ENCODE results near the gene SLC1A2. TPM values are rescaled to one million over a fixed set of nuclear protein-coding genes. Genes with fewer than 3 reads are reported as not detected.

The SLC1A2 gene
- total RNA-seq, 1 experiment from 2014 or later = not detected

GRCh38 chr11:35426351-35426750 is 7.0 kb upstream of the SLC1A2 start:
- H3K4me3 Mint-ChIP-seq (ENCODE audit: unreplicated experiment) = no peak overlapping the region
- POLR2A ChIA-PET = interaction anchor here (0.7 kb wide), 1 partner anchor 1366 kb away, joined by 3 read pairs; no protein-coding TSS in a partner anchor
- intact Hi-C loops (cut with micrococcal nuclease) = loop anchor here (5.0 kb wide), 1 partner anchor 61 kb away; no protein-coding TSS in a partner anchor
- H3K27ac Mint-ChIP-seq (ENCODE audit: low read depth, unreplicated experiment) = no peak overlapping the region
- no peaks in the 10 kb centered on the region for H3K36me3 Mint-ChIP-seq (ENCODE audit: insufficient read depth, unreplicated experiment)
- TF ChIP-seq CTCF (IDR thresholded peaks at IDR 0.05; ENCODE audit: unreplicated experiment) = no peak
- DNase-seq (ENCODE audit: unreplicated experiment) = no peak
- CTCF ChIA-PET = interaction anchor here (0.6 to 1.4 kb wide), 3 partner anchors 35 to 61 kb away, joined by 3 to 7 read pairs (median 3); no protein-coding TSS in a partner anchor
- no TSS peak for BruUV-seq (replicated peaks)
- H3K9me3 Mint-ChIP-seq (ENCODE audit: unreplicated experiment) = peaks cover 5% of the 10 kb centered on the region
- peaks cover 72% of the 10 kb centered on the region for H3K27me3 Mint-ChIP-seq (ENCODE audit: insufficient read depth, unreplicated experiment)
- H3K4me1 Mint-ChIP-seq (ENCODE audit: insufficient read depth, unreplicated experiment) = peaks cover 9% of the 10 kb centered on the region

GRCh38 chr11:35425603-35426212 is 6.3 kb upstream of the SLC1A2 start:
- peaks cover 72% of the 10 kb centered on the region for H3K27me3 Mint-ChIP-seq (ENCODE audit: insufficient read depth, unreplicated experiment)
- no peak for TF ChIP-seq CTCF (IDR thresholded peaks at IDR 0.05; ENCODE audit: unreplicated experiment)
- CTCF ChIA-PET = no interaction called here
- H3K36me3 Mint-ChIP-seq (ENCODE audit: insufficient read depth, unreplicated experiment) = no peaks in the 10 kb centered on the region
- intact Hi-C loops (cut with micrococcal nuclease) = loop anchor here (5.0 kb wide), 1 partner anchor 62 kb away; no protein-coding TSS in a partner anchor
- BruUV-seq (replicated peaks) = no TSS peak
- no peak overlapping the region for H3K4me3 Mint-ChIP-seq (ENCODE audit: unreplicated experiment)
- H3K4me1 Mint-ChIP-seq (ENCODE audit: insufficient read depth, unreplicated experiment) = peaks cover 9% of the 10 kb centered on the region
- no peak overlapping the region for H3K27ac Mint-ChIP-seq (ENCODE audit: low read depth, unreplicated experiment)
- POLR2A ChIA-PET = no interaction called here
- peaks cover 5% of the 10 kb centered on the region for H3K9me3 Mint-ChIP-seq (ENCODE audit: unreplicated experiment)
- no peak for DNase-seq (ENCODE audit: unreplicated experiment)

GRCh38 chr11:35424157-35424940 is 5.0 kb upstream of the SLC1A2 start:
- no TSS peak for BruUV-seq (replicated peaks)
- H3K27ac Mint-ChIP-seq (ENCODE audit: low read depth, unreplicated experiment) = no peak overlapping the region

More at GRCh38 chr11:35424157-35424940, 5.0 kb upstream of the SLC1A2 start:
- H3K9me3 Mint-ChIP-seq (ENCODE audit: unreplicated experiment) = peaks cover 3% of the 10 kb centered on the region
- ChIA-PET CTCF (interaction anchor here (0.6 to 1.3 kb wide), 2 partner anchors 10 to 60 kb away, joined by 3 read pairs; no protein-coding TSS in a partner anchor), POLR2A (interaction anchor here (0.7 to 0.8 kb wide), 2 partner anchors 551 to 1596 kb away, joined by 3 to 4 read pairs; no protein-coding TSS in a partner anchor)
- peaks cover 66% of the 10 kb centered on the region for H3K27me3 Mint-ChIP-seq (ENCODE audit: insufficient read depth, unreplicated experiment)
- no peaks in the 10 kb centered on the region for H3K36me3 Mint-ChIP-seq (ENCODE audit: insufficient read depth, unreplicated experiment)
- H3K4me1 Mint-ChIP-seq (ENCODE audit: insufficient read depth, unreplicated experiment) = peaks cover 9% of the 10 kb centered on the region
- H3K4me3 Mint-ChIP-seq (ENCODE audit: unreplicated experiment) = no peak overlapping the region
- TF ChIP-seq CTCF (IDR thresholded peaks at IDR 0.05; ENCODE audit: unreplicated experiment) = no peak
- no peak for DNase-seq (ENCODE audit: unreplicated experiment)
- intact Hi-C loops (cut with micrococcal nuclease) = no loop called here
